ELR (cell line): Measurements from ENCODE around the gene RGS3.

ENCODE experiments used
- DNase-seq: peaks from one replicate; pipeline ENCODE4 v3.0.0-alpha.2; 2015; ENCODE audit warnings: low read depth

The RGS3 gene

GRCh38 chr9:113600871-113601614 is 137.5 kb downstream of the RGS3 start:
- no peak for DNase-seq

GRCh38 chr9:113601656-113602055 is 138.1 kb downstream of the RGS3 start:
- no peak for DNase-seq

GRCh38 chr9:113602126-113603047 is 138.9 kb downstream of the RGS3 start:
- peak; percentile 94 for DNase-seq

DNA sequence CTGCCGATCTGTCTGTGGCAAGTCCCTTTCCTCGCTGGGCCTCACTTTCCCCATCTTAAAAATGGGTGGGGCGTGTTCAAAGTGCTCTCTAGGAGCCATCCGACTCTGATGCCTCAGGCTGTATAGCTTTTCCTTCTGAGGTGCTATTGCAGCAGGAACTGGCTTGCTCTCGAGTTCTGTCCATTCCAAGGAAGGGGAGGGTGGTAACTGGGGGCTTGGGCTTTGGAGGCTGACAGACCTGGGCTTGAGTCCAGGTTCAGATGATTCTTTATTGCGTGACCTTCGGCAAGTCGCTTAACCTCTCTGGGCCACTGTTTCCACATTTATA is 139.5 kb downstream of the RGS3 start:
- DNase-seq: no peak

- DNase-seq: no peak
These were observed 140.2 kb downstream of the RGS3 start for GRCh38 chr9:113603773-113604172.

GRCh38 chr9:113604393-113604792 is 140.9 kb downstream of the RGS3 start:
- DNase-seq: no peak

GRCh38 chr9:113606510-113606909 is 143.0 kb downstream of the RGS3 start:
- no peak for DNase-seq

GRCh38 chr9:113608082-113608685 is 144.7 kb downstream of the RGS3 start:
- DNase-seq: peak; percentile 56

GRCh38 chr9:113609562-113610318 is 146.2 kb downstream of the RGS3 start:
- DNase-seq: no peak

DNA sequence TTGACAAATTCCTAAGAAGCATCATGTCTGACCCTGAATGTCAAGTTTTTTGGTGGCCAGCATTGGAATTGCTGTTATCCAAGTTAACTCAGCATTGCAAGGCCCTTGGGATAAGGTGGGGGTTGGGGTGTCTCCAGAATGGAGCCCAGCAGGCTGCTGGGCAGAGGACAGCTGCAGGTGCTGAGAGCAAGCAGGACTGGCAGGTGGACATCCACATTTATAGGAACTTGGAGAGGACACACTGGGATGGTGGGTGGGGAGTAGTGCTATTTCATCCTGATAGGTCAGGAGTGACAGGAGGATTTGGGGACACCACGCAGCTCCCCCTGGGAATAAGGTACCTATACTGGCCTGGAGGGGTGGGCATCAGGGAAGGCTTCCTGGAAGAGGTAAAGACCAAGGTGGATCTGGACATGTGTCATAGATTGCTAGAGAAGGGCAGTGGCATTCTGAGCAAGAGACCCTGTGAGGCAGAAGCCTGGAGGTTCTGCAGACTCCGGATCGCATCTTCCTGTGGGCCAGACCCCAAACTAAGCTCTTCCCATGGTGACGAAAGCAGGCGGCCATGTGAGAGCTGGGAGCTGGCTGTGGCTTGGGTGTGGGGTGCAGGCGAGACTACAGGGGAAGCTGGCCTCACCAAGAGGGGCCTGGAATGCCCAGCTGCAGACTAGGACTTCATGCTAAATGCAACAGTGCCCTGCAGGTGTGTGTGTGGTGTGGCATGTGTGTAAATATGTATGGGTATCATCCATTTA is 148.1 kb downstream of the RGS3 start:
- DNase-seq: no peak

DNA sequence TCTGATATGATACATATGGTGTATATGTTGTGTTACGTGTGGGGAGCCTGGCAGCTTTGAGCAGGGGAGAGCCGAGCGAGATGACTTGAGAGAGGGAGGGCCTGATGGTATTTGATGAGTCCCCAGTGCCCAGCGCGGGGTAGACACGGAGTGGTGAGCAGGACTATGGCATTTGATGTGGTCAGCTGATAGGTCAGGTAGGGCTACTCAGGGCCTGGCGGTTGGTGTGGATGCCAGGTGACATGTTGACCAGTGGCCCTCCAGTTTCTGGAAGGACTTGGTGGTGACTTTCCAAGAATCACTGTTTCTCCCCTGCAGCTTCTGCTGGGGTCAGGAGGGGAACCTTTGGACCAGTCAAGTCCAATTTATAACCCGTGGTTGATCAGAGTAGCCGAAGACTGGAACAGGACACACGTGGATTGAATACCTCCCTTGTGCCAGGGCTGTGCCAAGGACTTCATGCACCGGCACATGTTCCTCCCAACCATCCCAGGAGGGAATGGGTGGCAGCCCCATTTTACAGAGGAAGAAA is 148.8 kb downstream of the RGS3 start:
- DNase-seq: no peak

- DNase-seq: no peak
These were observed 149.3 kb downstream of the RGS3 start for GRCh38 chr9:113612828-113613227.

GRCh38 chr9:113613815-113614413 is 150.4 kb downstream of the RGS3 start:
- DNase-seq: no peak

GRCh38 chr9:113614843-113615648 is 151.5 kb downstream of the RGS3 start:
- no peak for DNase-seq

- DNase-seq: no peak
These were observed 152.6 kb downstream of the RGS3 start for GRCh38 chr9:113616116-113616515.

DNA sequence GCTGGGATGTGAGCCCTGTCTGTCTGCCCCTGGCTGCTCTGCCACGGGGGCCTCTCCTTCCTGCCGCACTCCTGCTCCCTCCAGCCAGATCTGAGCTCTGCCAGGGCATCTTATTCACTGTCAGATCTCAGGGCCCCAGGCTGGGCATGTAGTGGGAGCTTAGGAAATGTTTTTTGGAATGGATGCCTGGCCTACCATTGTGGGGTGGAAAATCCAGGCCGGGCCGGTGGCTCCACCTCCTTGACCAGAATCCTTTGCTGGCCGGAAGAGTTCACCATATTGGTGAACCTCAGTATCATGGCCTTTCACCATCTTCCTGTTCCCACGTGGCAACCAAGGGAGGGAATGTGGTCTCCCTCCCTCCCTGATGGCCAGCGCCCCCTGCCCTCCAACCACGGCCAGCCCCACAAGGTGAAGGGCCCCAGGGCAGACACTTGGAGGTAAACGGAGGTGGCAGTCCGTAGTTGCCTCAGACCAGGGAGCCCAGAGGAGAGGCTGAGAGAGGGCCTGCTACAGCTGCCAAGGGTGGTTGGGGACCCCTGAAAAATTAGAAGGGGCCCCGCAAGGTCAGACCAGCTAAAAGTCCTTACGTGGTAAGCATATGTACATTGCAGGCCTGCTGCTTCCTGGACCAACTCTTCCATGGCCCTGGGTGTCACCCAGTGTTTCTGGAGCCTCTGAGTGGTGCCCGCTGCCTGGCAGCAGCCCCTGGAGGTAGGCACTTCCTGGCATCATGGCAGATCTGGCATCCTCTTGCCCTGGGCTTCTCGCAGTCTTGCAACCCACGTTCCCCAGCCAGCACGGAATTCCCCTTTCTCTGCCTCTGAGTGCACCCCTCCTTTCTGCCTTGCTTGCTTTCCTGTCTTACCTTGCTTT is 153.3 kb downstream of the RGS3 start:
- no peak for DNase-seq

DNA sequence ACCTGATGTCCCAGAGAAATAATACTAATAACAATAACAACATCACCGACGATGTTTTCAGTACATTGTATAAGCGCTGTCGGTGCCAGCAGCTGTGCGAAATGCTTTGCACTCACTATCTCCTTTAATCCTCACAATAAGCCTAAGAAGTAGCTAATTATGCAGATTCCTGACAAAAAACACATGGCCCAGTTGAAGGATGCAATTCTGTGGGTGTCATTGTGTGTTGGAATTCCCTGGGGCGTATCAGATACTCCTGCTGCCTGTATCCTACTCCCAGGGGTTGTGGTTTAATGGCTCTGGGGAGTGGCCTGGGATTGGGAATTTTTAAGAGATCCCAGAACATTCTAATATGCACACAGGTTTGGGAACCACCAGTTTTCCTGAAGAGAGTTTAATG is 154.0 kb downstream of the RGS3 start:
- DNase-seq: no peak

DNA sequence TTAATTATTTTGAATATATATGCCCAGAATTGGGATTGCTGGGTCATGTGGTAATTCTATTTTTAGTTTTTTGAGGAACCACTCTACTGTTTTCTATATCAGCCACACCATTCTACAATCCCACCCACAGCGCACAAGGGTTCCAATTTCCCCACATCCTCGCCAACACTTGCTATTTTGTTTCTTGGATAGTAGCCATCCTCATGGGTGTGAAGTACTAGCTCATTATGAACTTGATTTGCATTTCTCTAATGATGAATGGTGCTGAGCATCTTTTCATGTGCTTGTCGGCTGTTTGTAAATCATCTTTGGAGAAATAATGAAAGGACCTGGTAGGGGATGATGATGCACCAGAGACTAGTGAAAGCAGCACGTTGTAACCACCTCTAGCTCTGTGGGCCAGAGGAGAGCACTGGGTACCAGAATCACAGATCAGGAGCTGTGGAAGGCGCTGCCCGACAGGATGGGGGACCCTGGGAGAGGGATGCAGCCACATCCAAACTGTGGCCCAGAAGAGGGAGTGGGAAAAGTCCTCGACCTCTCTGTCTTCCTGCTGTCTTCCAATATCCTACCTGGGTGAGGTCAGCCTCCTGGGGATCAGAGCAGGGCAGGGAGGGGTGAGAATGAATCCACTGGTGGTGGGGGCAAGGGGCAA is 155.4 kb downstream of the RGS3 start:
- DNase-seq: no peak
